Measurements from ENCODE around the gene RTL10.
A peak's percentile ranks its signal among the peaks of the same experiment; 100 is the strongest.

The RTL10 gene

DNA sequence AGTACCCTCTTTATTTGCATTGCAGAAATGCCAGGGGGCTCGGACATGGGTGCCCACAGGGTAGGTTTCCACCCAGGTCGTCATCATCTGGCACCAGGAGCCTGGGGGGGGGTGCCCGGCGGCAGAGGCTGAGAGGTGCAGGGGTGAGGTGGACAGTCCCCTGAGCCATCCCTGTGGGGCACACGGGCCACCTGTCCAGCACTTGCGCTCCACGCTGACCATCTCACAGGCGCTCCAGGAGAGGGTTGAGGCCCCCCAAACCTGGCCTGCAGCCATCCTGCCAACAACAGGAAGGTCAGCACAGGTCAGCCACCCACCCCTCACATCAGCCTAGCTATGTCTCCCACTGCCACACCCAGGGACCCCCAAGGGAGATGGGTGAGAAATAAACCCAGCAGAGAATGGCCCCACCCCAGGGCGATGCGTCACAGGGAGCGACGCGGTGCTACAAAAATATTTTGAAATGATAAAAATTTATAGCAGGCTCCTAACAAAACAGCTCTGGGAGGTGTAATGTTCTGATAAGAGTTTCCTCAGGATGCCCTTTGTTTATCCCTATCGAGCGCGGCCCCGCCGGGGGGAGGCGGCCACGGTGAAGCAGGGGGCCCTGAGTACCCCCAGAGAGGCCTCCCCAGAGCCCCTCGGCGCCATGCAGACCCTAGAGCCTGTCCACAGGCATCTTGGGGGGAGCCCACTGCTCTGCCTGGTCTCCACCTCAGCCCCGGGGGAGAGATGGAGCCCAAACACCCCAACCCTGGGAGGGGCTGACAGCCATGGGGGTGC, 21.0 kb upstream of the RTL10 start:
- ChIA-PET CTCF (no interaction called here), POLR2A (interaction anchor here (2.0 kb wide), 1 partner anchor 21 kb away, joined by 16 read pairs; the partner anchor contains the start of genes GNB1L and RTL10)
- 0 out of 2 replicates have a peak, but pooled peaks have one; percentile 1 for TF ChIP-seq HDGF (IDR thresholded peaks at IDR 0.05; ENCODE audit: borderline replicate concordance)
- TF ChIP-seq LEF1 (IDR thresholded peaks at IDR 0.05; ENCODE audit: borderline replicate concordance): no peak
- no peak for DNase-seq (ENCODE audit: extremely low spot score)

- no peak for TF ChIP-seq TARDBP (IDR thresholded peaks at IDR 0.05)
- TF ChIP-seq ZNF384 (IDR thresholded peaks at IDR 0.05): no peak
- no peak for TF ChIP-seq SUZ12 (IDR thresholded peaks at IDR 0.05)
- TF ChIP-seq FOXA1 (IDR thresholded peaks at IDR 0.05): no peak
- TF ChIP-seq HDGF (IDR thresholded peaks at IDR 0.05; ENCODE audit: borderline replicate concordance): no peak
- no peak for TF ChIP-seq NFRKB (IDR thresholded peaks at IDR 0.05)
- no peak for TF ChIP-seq BHLHE40 (IDR thresholded peaks at IDR 0.05; ENCODE audit: borderline replicate concordance)
- TF ChIP-seq FOXM1 (IDR thresholded peaks at IDR 0.05; ENCODE audit: borderline replicate concordance): no peak
- no peak for TF ChIP-seq CTBP1 (IDR thresholded peaks at IDR 0.05; ENCODE audit: borderline replicate concordance)
- TF ChIP-seq ARNT (IDR thresholded peaks at IDR 0.05): no peak
- TF ChIP-seq LEF1 (IDR thresholded peaks at IDR 0.05; ENCODE audit: borderline replicate concordance): no peak
- no peak for TF ChIP-seq SP1 (IDR thresholded peaks at IDR 0.05)
- no peak for TF ChIP-seq L3MBTL2 (conservative IDR thresholded peaks at IDR 0.05)
- no peak for TF ChIP-seq ELF4 (IDR thresholded peaks at IDR 0.05)
- TF ChIP-seq, protein P1, sequence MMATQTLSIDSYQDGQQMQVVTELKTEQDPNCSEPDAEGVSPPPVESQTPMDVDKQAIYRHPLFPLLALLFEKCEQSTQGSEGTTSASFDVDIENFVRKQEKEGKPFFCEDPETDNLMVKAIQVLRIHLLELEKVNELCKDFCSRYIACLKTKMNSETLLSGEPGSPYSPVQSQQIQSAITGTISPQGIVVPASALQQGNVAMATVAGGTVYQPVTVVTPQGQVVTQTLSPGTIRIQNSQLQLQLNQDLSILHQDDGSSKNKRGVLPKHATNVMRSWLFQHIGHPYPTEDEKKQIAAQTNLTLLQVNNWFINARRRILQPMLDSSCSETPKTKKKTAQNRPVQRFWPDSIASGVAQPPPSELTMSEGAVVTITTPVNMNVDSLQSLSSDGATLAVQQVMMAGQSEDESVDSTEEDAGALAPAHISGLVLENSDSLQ (IDR thresholded peaks at IDR 0.05): no peak
- no peak for TF ChIP-seq FOXK2 (IDR thresholded peaks at IDR 0.05)
- ChIA-PET POLR2A (interaction anchor here (2.0 kb wide), 1 partner anchor 20 kb away, joined by 16 read pairs; the partner anchor contains the start of genes GNB1L and RTL10), CTCF (interaction anchor here (0.8 kb wide), 1 partner anchor 145 kb away, joined by 4 read pairs; no protein-coding TSS in a partner anchor)
- DNase-seq (ENCODE audit: extremely low spot score): no peak
Observed at GRCh38 chr22:19875061-19875530, 20.4 kb upstream of the RTL10 start.

DNA sequence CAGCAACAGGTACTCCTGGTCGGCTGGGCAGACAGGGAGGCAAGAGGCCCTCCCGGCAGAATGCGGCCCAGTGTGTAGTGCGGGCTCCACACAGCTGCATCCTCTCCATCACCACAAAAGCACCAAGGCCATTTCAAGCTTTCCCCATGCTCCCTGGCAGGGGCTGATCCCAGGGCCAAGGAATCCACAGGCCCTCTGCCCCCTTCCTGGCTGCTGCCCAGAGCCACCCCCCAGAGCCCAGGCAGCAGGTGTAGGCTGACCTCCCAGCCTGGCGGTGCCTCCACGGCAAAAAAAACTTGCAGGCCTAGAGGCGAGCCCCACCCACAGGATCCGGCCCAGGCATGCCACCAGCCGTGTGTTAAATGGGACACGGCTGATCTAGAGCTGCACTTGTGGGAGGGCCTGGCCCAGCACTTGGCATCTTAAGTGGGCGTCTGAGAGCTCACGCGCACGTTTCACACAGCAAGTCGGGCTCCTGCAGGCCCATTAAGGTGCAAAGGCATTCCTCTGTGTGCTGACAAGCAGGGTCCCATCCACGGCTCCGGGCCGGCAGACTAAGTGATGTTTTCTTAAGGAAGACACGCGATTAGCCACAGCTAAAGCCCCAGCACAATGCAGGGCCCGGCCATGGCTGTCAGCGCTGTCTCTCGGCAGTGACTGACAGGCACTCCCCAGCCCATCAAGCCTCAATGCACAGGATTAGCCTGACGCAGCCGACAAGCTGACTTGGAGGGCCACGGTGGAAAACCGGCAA, 19.8 kb upstream of the RTL10 start:
- TF ChIP-seq, protein P1 (IDR thresholded peaks at IDR 0.05): peak; percentile 81
- TF ChIP-seq SUZ12 (IDR thresholded peaks at IDR 0.05): no peak
- TF ChIP-seq FOXA1 (IDR thresholded peaks at IDR 0.05): no peak
- POLR2A ChIA-PET: interaction anchor here (2.0 kb wide), 1 partner anchor 20 kb away, joined by 16 read pairs; the partner anchor contains the start of genes GNB1L and RTL10
- CTCF ChIA-PET: interaction anchor here (0.8 kb wide), 1 partner anchor 144 kb away, joined by 4 read pairs; no protein-coding TSS in a partner anchor
- no peak for DNase-seq (ENCODE audit: extremely low spot score)

DNA sequence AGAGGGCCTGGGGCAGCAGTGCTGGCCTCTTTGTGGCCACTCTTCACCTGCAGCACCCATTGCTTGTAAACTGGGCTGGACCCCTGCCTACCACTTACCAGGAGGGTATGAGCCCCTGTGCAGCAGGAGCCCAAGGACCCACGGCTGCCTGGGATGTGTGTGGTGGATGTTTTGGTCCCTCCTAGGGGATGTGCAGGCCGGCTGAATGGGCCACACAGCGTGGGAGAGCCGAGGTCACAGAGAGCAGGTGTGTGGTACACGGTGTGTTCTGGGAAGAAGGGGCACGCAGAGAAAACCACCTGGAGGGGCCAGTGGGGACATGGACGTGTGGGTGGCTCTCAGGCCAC, 19.3 kb upstream of the RTL10 start:
- POLR2A ChIA-PET: interaction anchor here (2.0 kb wide), 1 partner anchor 19 kb away, joined by 16 read pairs; the partner anchor contains the start of genes GNB1L and RTL10
- TF ChIP-seq SP1 (IDR thresholded peaks at IDR 0.05) (no peak), ELF4 (IDR thresholded peaks at IDR 0.05) (no peak), NFRKB (IDR thresholded peaks at IDR 0.05) (no peak), L3MBTL2 (conservative IDR thresholded peaks at IDR 0.05) (no peak), ZNF384 (IDR thresholded peaks at IDR 0.05) (no peak), TARDBP (IDR thresholded peaks at IDR 0.05) (no peak), HDGF (IDR thresholded peaks at IDR 0.05; ENCODE audit: borderline replicate concordance) (no peak), FOXK2 (IDR thresholded peaks at IDR 0.05) (no peak), SUZ12 (IDR thresholded peaks at IDR 0.05) (no peak), LEF1 (IDR thresholded peaks at IDR 0.05; ENCODE audit: borderline replicate concordance) (no peak), FOXA1 (IDR thresholded peaks at IDR 0.05) (no peak), ARNT (IDR thresholded peaks at IDR 0.05) (no peak), CTBP1 (IDR thresholded peaks at IDR 0.05; ENCODE audit: borderline replicate concordance) (no peak), BHLHE40 (IDR thresholded peaks at IDR 0.05; ENCODE audit: borderline replicate concordance) (no peak), FOXM1 (IDR thresholded peaks at IDR 0.05; ENCODE audit: borderline replicate concordance) (no peak)
- TF ChIP-seq, protein P1 (IDR thresholded peaks at IDR 0.05): no peak
- DNase-seq (ENCODE audit: extremely low spot score): no peak
- CTCF ChIA-PET: no interaction called here

DNA sequence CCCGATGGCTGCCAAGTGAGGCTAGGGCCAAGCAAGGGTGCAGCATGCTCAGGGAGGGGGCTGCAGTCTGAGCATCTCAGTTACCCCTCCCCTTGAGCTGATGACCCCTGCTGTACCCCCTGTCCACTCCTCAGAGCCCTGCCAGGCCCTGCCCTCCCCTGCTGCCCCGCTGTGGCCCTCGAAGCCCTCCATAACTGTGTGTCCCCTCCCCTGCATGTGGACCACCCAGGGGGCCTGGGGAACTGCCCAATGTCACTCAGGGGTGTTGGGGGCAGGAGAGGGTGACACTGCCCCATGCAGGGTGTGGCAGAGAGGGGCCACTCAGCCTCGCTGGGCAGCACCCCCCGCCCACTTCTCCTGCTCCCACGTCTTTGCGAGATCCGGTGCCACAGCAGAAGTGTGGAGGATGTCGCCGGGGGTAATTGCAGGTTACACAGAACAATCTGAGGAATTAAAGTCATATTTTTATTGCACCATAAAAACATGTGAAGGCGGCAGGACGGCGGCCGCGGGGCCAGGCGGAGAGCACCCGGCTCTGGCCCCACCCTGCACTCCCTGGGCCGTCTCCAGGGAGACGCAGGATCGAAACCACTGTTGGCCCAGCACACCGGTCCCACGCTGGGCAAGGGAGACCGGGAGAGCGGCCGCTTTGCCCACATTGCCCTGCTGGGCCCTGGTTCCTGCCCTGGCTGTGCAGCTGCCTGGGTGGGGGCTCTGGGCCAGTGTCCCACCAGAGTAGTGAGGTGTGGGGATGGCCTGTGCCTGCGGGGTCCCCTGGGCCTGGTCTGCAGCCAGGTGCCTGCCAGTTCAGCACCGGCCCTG, 18.7 kb upstream of the RTL10 start:
- no peak for DNase-seq (ENCODE audit: extremely low spot score)
- TF ChIP-seq NFRKB (IDR thresholded peaks at IDR 0.05) (no peak), SP1 (IDR thresholded peaks at IDR 0.05) (no peak), L3MBTL2 (conservative IDR thresholded peaks at IDR 0.05) (no peak)

More for the DNA sequence above, 18.7 kb upstream of the RTL10 start:
- ChIA-PET CTCF (no interaction called here), POLR2A (interaction anchor here (2.0 kb wide), 1 partner anchor 18 kb away, joined by 16 read pairs; the partner anchor contains the start of genes GNB1L and RTL10)

Data from HEK293T (cell line).